ENCODE data around the gene RBKS.

RBKS gene

GRCh38 chr2:27890146-27890923 is at the start of gene RBKS, which contains the start of gene BABAM2:
TSS of gene RBKS (minus strand) at chr2:27890387. CDS start at chr2:27890345, 42 bp downstream.
TSS of gene BABAM2 (plus strand) at chr2:27890729. CDS start at chr2:27894557, 3,828 bp downstream.
- DNase-seq (ENCODE audit: low read depth): peak; percentile 37

- no peak for DNase-seq (ENCODE audit: low read depth)
Measured at GRCh38 chr2:27935026-27935425, 44.8 kb upstream of the RBKS start.

DNA sequence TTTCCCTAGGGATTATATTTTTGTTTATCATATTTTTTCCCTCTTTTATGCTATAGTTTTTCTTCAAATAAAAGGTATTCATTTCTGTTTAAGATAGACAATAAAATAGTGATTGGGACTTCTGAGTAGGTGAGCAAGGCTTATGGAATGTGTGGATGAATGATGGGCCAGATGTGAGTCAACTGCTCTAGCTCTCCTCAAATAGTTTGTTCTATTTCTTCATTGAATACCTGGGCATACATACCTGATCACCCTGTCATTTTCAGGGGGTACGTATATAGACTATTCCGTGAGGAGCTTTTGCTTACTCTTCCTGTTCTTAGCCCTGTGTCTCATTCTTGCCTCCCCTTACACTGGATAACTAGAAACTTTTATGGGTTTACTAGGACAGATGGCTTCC is 42.2 kb upstream of the RBKS start:
- no peak for DNase-seq (ENCODE audit: low read depth)

DNA sequence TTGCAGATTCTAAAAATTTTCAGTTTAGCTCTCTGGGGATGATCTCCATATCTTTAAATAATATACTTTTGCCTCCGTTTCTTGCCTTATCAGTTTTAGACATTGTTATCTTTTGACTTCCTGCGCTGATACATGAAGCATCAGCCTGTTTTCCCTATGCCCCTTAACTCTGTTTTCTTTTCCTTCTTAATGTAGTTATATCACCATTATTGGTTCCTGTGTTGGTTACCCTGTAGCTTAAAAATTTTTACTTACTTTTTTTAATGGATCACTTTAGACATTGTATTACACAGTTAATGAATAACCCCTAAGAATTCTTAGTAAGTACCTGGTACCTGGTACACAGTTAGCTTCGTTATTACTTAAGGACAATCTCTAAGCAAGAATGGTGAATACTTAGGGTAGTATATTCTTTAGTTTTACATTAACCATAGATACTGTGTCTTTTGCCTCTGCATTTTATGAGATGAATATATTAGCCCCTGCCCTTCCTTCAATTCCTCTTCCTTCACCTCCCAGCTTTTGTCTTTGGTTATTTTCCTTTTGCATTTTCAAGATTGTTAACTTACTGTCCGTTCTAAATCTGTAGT is 41.3 kb upstream of the RBKS start:
- DNase-seq (ENCODE audit: low read depth): no peak

DNA sequence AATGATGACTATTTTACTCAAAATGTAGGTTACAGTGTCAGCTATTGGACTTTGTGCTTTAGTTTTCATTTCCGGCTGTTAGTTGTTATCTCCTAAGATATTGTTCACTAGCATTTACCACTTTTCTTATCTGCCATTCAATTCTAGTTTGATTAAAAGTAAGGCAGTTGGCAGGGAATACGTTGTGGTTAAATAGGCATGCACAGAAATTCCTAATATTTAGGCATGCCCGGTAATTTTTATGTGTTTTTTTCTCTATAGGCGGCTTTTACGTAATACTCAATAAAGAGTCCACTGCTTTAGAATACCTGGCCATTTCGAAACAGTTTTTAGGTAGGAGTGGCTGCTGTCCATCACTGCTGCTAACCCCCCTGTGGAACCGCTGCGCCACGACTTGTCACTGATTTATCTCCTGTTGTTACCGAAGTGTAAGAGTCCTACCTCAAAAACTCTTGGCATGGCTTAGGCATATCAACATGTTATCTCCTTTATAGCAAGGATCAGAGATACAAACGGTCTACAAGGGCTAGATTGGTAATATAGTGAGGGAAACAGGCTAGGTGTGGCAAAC is 39.8 kb upstream of the RBKS start:
- no peak for DNase-seq (ENCODE audit: low read depth)

DNA sequence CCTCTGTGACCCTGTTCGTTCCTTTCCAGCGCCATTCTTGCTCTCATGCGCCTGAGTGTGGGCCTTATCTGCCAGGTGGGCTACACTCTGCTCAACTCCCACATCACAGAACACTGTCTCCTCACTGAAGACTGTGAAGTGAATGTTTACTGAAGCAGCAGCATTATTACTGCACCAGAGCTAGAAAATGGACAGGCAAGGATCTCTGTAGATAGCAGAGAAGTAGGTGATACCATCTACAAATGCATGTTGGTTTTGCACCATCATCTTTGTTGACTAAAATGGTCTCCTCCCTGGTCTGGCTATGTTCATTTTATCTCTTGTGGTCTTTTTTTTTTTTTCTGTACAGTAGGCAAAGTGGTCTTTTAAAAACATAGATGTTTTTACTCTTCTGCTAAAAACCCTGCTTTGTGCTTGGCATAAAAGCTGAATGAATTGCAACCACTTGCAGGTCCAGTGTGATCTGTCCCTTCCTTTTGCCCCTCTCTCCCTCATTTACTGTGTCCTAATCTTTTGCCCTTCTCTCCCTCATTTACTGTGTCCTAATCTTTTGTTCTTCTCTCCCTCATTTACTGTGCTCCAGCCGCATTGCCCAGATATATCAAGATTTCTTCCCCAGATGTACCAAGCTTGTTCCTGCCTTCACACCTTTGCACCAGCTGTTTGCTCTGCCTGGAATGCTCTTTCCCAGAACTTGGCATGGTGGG is 35.7 kb upstream of the RBKS start:
- DNase-seq (ENCODE audit: low read depth): no peak

- no peak for DNase-seq (ENCODE audit: low read depth)
Measured at GRCh38 chr2:27922842-27923241, 32.7 kb upstream of the RBKS start.

DNA sequence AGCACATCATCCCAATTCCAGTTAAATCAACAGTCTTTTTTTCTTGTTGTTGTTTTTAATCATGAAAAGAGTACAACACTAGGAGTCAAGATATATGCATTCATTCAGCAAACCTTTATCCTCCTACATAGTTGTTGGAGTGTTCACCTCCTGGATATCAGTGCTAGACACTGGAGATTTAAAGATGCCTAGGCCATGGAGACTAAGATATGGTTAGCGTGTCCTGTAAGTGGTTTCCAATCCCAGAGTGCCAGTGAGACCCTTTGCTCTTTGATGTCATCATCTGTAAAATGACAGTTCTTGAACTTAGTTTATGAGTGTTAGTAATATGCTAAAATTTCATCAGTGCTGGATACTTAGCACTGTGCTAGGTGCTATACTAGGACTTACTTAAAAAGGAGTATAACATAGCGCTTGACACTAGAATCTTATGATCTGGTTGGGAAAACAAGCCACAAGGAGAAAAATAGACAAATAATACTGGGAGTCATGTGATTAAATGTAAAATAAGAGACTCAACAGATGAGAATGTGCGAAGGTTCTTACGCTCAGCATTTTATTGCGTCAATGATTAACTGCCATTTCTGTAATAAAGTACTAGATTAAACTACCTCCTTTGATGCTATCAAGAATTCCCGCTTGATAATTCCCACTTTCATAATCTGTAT is 31.8 kb upstream of the RBKS start:
- DNase-seq (ENCODE audit: low read depth): no peak

DNA sequence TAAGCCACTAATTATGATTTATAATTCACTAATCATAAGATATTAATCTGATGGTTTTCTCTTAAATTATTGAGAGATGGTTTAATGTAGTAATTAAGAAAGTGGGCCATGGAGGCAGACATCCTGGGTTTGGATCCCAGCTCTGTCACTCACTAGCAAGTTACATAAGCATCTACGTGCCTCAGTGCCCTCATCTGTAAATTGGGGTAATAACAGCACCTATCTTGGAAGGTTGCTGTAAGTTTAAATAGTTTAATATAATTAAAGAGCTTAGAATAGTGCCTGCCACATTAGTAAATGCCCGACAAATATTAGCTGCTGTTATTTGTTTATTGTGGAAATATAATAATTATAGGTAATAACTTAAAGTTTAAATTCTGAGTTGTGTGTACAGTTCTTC is 31.2 kb upstream of the RBKS start:
- no peak for DNase-seq (ENCODE audit: low read depth)

DNA sequence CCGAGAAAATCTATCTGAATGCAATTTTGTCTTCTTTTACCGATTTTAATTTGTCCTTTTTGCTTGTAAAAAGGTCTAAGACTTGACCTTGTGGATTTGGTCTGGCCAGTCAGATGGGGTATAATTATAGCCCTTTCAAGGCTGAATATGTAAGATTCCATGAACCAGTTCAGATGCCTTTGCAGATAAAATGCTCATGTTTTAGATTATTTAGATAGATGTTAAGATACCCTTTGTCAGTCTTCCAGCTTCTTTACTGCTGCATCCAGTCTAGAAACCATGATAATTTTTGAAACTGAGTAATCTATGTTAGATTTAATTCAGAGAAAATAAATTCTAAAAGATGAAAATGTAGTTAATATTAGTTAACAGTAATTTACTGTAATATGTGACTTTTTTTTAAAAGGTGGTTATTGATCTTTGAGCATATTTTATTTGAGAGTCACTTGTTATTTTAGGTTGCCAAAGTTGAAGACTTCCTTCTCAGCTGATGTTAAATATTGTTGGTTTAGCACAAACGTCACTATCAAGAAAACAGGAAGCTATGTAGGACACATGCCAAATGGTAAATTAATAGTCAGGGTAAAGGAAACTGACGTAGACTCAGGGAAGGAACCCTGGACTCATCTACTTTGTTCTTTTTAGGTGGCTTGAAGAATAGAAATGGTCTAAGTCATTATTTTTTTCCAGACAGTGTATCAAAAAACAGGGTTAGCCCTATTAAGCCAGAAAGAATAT is 30.1 kb upstream of the RBKS start:
- DNase-seq (ENCODE audit: low read depth): no peak

DNA sequence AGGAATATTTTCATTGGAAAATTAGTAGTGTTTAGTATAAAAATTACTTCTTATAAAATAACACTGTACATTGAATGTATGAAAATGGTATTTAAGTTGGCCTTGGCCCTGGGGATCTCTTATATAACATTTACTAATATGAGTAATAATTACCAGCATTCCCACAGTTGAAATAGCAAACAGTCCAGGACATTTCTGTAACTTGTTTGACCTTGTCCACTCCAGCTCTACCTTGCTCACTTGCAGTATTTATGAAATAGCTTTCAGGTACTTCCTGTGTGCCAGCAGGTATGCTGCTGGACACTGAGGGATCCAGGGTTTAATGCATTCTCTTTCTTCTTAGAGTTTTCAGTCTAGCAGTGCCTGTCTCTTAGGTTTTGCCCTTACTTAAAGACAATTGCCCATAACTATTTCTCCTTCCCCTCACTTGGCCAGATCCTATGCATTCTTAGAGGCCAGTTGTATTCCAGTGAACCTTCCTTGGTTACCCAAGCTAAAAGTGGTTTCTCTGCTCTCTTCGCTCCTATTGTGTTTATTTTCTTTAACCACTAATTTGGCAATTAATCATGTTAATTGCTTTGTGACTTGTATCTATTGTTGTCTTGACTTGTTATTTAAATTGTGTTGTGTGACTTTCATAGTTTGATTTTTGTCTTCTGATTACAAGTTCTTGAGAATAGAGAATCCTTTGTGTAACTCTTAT is 26.3 kb upstream of the RBKS start:
- DNase-seq (ENCODE audit: low read depth): no peak

DNA sequence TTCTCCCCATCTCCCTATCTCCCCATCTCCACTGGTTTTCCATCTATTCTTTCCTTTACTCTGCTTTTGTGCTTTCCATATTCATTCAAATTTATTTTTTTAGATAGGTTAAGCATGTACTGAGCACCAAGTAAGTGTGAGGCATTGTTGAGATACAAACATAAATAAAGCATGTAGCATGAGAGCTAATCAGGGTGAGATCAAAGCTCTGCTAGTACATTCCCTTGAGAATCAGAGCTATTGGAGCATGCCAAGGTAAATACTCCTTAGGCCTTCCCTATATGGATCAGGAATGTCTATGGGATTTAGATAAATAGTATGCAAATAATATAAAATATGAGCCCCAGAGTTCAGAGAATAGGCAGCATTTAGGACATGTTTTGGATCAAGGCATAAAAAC is 25.7 kb upstream of the RBKS start:
- no peak for DNase-seq (ENCODE audit: low read depth)

GRCh38 chr2:27915191-27915590 is 25.0 kb upstream of the RBKS start:
- no peak for DNase-seq (ENCODE audit: low read depth)

DNA sequence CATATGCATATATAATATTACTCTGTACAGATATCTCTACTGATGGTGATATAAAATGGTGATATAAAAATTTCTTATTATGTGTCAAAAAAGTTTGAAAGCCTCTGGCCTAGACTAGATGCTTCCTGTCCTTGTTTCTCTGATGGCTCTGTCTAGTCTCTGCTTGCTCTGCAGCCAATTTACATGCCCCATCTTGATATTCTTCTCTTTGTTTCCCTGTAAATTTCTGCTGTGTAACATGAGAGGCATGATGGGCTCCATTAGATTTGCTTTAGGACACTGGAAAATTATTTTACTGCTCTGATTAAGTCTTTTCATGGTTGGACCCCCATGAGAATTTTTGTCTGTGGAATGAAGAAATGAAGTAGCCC is 24.6 kb upstream of the RBKS start:
- no peak for DNase-seq (ENCODE audit: low read depth)

- peak; percentile 43 for DNase-seq (ENCODE audit: low read depth)
Measured at GRCh38 chr2:27914041-27914804, 24.0 kb upstream of the RBKS start.

- no peak for DNase-seq (ENCODE audit: low read depth)
Measured at GRCh38 chr2:27912512-27912911, 22.3 kb upstream of the RBKS start.

- no peak for DNase-seq (ENCODE audit: low read depth)
Measured at GRCh38 chr2:27911458-27912210, 21.4 kb upstream of the RBKS start.

DNA sequence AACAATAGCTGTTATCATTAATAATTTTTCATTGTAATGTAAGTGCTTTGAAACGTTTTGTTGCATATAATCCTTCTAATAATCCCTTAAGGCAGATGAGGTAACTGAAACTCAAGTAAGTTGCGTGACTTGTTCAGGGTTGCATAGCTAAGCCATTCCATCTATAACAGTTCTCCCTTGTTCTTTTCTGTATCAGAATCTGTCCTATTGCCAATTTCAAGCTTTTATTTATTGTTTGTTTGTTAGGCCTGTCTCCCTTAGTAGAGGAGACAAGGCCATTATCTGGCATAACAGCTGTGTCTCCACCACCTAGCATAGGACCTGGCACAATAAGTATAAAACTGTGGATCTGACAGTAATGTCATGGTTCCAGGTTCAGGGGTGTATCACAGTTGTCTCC is 19.7 kb upstream of the RBKS start:
- DNase-seq (ENCODE audit: low read depth): no peak

- no peak for DNase-seq (ENCODE audit: low read depth)
Measured at GRCh38 chr2:27907547-27907946, 17.4 kb upstream of the RBKS start.

Measured in fibroblast of the conjunctiva (primary cell).